HG02885 (cell line): ENCODE results near the gene ADGRL1.
A peak's percentile ranks its signal among the peaks of the same experiment; 100 is the strongest.
"Not testable (repeated sequence)": the region's sequence is repeated elsewhere in the genome, so short reads cannot be mapped to it uniquely, and the experiment has no call there.

Experiments used
- ATAC-seq: cut with Tn5 transposase; IDR thresholded peaks from one replicate; pipeline ENCODE4 v1.9.1; 2021; ENCODE audit warnings: mild to moderate bottlenecking; ENCODE audit not compliant: unreplicated experiment, poor library complexity

Gene ADGRL1

GRCh38 chr19:14146169-14146568 lies 59.8 kb downstream of the ADGRL1 start:
- ATAC-seq, result not testable (repeated sequence)

- ATAC-seq, result no peak
These were observed 60.6 kb downstream of the ADGRL1 start for GRCh38 chr19:14145381-14145780.

DNA sequence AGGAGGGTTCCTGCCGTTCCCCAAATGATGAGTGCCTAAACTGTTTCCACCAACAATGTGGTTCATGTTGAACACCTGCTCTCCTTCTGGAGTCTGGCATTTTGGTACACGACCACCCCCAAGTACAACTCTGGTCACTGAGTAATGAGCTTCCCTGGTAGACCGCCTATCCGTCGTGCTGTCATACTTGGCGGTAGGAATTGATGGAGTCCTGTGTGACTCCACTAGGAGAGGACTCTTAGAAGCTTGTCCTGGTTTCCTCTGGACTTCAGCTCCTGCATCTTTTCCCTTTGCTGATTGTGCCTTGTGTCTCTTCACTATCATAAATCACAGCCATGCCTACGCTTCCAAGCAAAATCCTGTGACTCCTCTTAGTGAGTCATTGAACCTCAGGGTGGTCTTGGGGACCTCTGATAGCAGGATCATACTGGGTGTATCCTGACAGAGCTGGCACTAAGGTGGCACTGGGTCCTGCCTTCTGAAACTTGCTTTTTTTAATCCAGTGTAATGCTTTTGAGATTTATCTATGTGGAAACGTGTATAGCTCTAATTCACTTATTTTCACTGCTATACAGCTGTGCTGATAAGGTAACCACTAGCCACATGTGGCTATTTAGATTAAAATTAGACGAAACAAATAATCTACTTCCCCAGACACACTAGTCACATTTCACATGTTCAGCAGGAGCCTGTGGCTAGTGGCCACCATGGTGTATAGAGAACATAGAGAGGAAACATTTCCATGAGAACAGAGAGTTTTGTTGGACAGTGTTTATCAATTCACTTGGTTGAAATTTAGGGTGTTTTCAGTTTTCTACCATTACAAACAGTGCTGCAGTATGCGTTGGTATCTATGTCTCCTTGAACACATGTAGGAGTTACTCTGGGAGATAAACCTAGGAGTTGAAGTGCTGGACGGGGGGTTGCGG lies 63.4 kb downstream of the ADGRL1 start:
- no peak for ATAC-seq

DNA sequence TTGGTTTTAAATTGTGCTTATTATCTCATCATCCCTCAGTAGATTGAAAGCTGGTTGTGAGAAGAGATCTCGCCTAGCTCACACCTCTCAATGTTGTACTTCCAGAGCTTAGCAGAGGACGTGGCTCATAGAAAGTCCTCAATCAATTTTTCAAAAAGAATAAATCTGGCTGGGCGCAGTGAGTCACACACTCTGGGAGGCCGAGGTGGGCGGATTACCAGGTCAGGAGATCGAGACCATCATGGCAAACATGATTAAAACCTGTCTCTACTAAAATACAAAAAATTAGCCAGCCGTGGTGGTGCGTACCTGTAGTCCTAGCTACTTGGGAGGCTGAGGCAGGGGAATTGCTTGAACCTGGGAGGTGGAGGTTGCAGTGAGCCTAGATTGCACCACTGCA lies 64.9 kb downstream of the ADGRL1 start:
- ATAC-seq, result no peak

DNA sequence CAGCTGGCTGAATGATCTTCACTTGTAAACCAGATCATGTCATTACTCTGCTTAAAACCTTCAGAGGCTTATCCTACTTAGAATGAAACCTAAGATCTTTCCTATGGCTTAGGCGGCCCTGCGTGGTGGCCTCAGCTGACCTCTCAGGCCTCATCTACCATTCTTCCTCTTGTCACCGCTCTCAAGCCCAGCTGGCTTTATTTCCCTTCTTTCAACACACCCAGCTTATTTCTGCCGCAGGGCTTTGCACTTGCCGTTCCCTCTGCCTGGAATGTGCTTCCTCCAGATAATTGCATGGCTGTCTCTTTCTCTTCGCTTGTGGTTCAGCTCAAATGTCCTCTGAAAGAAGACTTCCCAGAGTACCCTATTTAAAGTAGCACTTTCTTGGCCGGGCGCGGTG lies 66.0 kb downstream of the ADGRL1 start:
- ATAC-seq, result no peak

DNA sequence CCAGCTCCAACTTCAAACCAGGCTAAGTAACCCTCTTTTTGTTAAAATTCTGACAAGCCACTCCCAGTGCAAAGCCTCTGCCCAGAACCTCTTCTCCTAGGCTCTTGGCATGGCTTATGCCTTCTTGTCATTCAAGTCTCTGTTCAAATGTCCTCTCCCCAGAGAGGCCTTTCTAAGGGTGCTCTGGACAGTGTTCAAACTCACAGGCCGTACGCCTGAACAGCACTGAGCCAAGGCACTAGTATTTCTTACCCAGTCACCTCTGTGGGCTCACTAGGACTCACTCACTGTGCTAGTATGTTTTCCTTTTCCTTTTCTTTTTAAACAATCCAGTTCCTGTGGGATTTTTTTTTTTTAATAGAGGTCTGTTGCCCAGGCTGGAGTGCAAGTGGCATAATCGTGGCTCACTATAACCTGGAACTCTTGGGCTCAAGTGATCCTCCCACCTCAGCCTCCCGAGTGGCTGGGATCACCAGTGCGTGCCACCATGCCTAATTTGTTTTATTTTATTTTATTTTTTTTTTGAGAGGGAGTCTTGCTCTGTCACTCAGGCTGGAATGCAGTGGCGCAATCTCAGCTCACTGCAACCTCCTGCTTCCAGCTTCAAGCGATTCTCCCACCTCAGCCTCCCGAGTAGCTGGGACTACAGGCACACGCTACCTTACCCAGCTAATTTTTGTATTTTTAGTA lies 67.2 kb downstream of the ADGRL1 start:
- ATAC-seq, result no peak

GRCh38 chr19:14136509-14137281 lies 69.3 kb downstream of the ADGRL1 start, which contains the start of gene ASF1B:
Gene ASF1B, minus strand, starts transcription at chr19:14136589. Its CDS starts 133 bp downstream, at chr19:14136456.
- peak; percentile 86 for ATAC-seq

DNA sequence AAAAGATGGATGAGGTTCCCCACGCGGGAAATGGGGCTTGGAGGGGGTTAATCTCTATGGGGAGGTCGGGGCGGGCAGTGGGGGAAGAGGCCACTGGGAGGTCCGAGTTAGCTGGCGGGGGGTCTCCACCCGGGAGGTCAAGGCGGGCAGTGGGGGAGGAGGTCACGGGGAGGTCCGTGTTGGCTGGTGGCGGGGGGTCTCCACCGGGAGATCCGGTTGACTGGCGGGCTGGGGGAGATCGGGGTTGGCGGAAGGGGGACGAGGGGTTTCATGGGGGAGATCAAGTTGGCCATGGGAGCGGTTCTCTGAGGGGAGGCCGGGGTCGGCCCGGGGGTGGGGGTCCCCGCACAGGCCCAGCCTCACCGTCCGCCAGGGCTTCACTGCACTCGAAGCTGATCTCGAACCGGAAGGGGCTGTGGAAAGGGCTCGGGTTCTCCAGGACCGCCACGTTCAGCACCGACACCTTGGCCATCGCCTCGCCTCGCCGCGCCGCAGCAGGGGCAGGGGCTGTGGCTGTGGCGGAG lies 69.9 kb downstream of the ADGRL1 start:
- no peak for ATAC-seq

- no peak for ATAC-seq
These were observed 70.6 kb downstream of the ADGRL1 start for GRCh38 chr19:14135355-14135754.

DNA sequence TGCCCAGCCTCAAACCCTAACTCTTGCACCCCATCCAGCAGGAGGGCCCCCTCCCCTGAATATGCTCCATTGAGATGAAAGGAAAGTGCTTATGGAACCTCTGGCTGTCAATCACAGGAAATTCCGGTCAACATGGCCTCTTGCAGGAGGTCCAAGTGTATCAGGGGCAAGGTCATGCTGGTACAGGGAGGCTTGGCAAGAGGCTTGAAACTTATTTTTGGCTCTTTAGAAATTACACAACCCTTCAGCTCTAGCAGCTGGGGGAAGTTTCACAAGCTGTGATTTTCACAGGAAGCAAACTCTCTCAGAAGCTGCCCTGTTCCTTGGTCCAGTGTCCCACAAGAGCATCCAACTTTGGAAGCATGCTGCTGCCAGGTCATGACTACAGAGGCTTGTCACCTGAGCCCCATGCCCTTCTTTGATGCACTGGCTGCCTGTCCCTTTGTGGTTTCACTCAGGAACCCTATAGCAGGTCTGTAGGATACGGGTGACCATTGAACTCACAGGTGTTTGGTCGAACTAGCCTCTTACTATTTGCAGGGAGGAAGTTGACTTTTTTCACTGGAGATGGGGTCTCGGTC lies 78.0 kb downstream of the ADGRL1 start:
- ATAC-seq, result no peak

- no peak for ATAC-seq
These were observed 78.8 kb downstream of the ADGRL1 start for GRCh38 chr19:14127176-14127575.

DNA sequence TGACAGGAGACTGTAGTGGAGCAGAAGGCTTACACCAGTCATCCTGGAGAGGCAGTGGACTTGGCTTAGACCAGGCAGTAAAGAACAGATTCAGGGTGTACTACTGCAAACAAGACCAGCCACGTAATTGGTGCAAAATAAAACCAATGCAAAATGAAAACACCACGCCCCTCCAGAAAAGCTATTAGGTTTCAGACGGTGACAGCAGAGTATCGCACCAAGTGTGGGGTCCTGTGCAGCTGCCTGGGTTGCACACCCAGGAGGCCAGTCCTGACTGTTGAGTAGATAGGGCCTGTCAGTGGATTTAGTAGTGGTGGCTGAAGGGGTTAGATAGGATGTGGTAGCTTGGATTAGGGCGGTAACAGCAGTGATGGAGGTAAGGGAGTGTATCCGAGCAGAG lies 83.0 kb downstream of the ADGRL1 start:
- ATAC-seq, result no peak

DNA sequence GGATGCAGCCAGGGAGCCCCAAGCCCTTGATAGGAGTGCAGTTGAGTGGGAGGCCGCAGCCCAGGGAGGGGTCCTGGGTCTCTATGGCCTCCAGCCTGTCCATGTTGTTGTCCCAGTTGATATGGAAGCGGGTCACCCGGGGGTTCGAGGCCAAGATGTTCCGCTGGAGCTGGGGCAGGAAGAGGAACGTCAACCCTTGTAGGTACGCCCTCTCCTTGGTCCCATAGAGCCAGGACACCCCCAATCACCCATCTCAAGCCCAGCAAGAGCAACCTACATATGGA lies 85.5 kb downstream of the ADGRL1 start:
- no peak for ATAC-seq

DNA sequence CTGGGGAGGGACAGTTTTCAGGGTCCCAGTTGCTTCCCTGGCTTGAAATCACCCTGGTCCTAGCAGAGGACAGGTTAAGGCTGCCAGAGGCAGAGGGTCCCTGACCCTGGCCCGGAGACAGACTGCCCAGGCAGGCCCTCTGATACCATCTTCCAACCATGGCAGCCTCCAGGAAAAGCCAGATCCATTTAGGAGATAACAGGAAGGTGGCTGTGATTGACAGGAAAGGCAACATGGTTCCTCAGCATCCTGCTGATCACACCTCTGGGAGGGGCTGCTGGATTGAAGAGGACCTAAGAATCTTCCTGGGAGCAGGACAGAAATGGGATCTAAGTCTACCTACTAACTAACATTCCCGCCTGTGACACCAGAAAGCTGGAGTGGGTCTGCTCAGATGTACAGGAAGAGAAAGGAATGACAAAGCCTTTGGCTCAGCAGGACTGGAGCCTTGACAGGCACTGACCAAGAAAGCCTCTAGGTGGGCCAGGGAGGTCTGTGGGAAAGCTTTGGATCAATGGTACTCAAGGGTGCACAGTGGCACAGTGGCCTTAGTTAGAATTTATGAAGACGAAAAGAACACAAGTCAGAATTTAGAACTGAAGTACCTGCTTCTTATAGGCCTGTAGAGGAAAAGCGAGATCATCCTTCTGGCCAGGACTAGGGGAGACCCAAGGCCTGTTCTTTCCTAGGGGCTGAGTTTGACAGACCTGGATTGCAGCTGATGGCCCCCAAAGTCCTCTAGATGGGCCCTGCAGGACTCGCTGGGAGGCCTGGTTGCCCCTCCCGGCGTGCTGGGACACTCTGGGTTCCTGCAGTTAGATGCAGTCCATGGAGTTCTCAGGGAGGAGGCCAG lies 86.1 kb downstream of the ADGRL1 start:
- ATAC-seq, result no peak

DNA sequence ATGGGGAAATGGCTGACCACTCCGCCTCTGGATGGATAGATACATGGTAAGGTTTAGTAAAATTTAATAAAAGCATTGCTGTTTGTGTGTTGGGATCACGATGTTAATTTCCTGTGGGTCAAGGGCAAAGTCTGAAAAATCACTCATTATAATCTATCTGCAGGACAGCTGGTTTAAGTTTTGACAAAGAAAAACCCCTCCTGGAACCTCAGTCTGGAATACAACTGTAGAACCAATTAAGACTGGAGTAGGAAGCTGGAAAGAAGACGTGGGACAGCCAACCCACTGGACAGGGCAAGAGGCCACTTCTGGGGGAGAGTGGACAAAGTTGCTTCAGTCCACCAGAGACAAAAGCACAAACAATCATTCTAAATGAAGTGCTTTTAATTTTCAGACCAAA lies 86.8 kb downstream of the ADGRL1 start:
- ATAC-seq, result no peak

DNA sequence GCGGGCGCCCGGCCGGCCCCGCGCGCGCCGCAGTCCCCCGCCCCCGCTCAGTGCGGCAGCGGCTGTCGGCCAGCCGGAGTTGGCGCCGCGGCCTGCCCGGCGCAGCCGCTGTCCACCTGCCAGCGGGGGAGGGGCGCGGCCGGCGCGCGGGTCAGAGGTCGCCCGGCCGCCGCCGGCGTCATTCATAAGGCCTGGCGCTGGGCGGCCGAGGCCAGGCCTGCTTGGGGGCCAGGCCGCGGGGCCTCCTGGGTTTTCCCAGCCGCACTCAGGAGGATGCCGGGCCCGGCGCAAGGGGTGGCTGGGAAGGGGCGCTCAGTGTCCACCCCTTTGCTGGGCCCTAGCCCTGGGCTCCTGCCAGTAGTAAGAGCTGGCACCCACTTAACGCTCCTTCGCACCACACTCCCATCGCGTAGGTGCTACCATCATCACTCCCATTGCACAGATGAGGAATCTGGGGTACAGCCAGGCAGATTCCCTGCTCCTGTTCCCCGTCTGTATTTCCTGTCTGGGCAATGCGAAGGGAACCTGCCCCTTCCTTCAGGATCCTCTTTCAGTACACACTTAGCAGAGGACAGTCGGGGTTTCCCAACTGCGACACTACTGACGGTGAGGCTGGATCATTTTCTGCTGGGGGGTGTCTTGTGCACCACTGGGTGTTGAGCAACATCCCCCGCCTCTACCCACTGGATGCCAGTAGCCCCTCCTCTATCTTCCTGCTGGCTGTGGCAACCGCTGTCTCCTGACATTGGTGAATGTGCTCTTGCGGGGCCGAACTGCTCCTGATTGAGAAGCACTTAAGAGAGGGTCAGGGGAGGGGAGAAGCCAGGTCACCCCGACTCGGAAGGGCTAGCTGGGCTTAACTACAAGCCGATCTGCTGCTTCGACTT lies 87.6 kb downstream of the ADGRL1 start:
- peak; percentile 35 for ATAC-seq

- ATAC-seq, result peak; percentile 89
These were observed 88.3 kb downstream of the ADGRL1 start, which contains the start of gene PRKACA for GRCh38 chr19:14117668-14118164. Gene PRKACA, minus strand, starts transcription at chr19:14117762. Its CDS starts 215 bp downstream, at chr19:14117547.

GRCh38 chr19:14116918-14117578 lies 88.9 kb downstream of the ADGRL1 start:
- peak; percentile 0 for ATAC-seq
